Measurements from ENCODE around the gene PHRF1. TPM values are rescaled to one million over a fixed set of nuclear protein-coding genes. Genes with fewer than 3 reads are reported as not detected.
A peak's percentile ranks its signal among the peaks of the same experiment; 100 is the strongest.

The PHRF1 gene
- total and polyA plus RNA-seq, 9 of the 15 experiments (the other 6 are each of a cell fraction or from before 2014, with no cell fraction given) = 0.07 to 37.2 (median 7.7) TPM

DNA sequence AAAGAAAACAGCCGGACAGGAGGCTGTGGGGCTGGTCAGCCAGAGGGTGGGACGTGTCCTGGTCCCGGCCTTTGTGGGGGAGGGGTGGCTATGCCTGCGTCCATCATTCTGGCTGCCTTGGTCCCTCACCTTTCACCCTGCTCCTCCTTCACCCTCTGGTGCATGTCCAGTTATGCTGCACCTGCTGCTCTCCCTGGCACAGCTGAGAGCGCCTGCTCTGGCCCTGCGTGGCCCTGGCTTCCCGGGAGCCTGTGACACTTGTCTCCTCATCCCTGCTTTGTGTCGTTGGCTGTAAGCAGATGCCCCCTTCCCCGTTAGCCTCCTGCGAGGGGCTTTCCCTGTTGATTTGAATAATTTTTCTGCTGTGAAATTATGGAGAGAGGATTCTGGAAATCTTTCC is 16.6 kb downstream of the PHRF1 start (continued):
- no peak for TF ChIP-seq TAF1 (IDR thresholded peaks at IDR 0.05; ENCODE audit: control insufficient read depth, extremely low read depth, insufficient read depth, low read length, severe bottlenecking)
- no peak for TF ChIP-seq BCOR (IDR thresholded peaks at IDR 0.05)
- TF ChIP-seq GTF2E2 (tag; IDR thresholded peaks at IDR 0.05) = no peak
- no peak for TF ChIP-seq STAT6 (CRISPR knock-in tag; IDR thresholded peaks at IDR 0.05)
- TF ChIP-seq NFIX (CRISPR knock-in tag; IDR thresholded peaks at IDR 0.05; ENCODE audit: low read depth) = no peak

GRCh38 chr11:593347-593746 is 17.1 kb downstream of the PHRF1 start:
- peaks cover 0 to 24% of the 10 kb centered on the region in 2 experiments; a peak in 1 of 5 replicates for H3K4me1 ChIP-seq (replicated peaks in 1 of 2; ENCODE audit: control insufficient read depth in 2 of 2, insufficient read depth in 2 of 2, low read length in 2 of 2)
- ChIA-PET CTCF (ENCODE audit: low intra/inter-chr PET ratio) (no interaction called here), POLR2A (interaction anchor here (1.0 kb wide), 1 partner anchor 21 kb away, joined by 3 read pairs; no protein-coding TSS in a partner anchor)
- no peak overlapping the region for H3K9ac ChIP-seq (ENCODE audit: insufficient read depth in 1 of 2, low read depth in 2 of 2, low read length in 2 of 2)
- intact Hi-C loops (cut with micrococcal nuclease) = no loop called here
- no peak overlapping the region for H2AFZ ChIP-seq (ENCODE audit: low read depth, low read length)
- H3K27ac ChIP-seq (ENCODE audit: extremely low read depth, low read depth, low read length) = no peak overlapping the region
- no TSS peak for BruUV-seq (replicated peaks)
- H3K4me2 ChIP-seq (ENCODE audit: insufficient read depth, low read length) = no peak overlapping the region
- peaks cover 96% of the 10 kb centered on the region for H3K36me3 ChIP-seq (ENCODE audit: control insufficient read depth, insufficient read depth, low read length)
- 92% methylated on average over 14 of the region's 21 CpGs for WGBS (ENCODE audit: insufficient coverage, low coverage, missing lambda C conversion rate)
- H4K20me1 ChIP-seq (replicated peaks; ENCODE audit: control insufficient read depth, insufficient read depth, low read length) = no peaks in the 10 kb centered on the region; the same call in 1 of the 2 replicates
- H3K9me3 ChIP-seq (replicated peaks; ENCODE audit: control insufficient read depth, insufficient read depth, low read depth, low read length) = no peaks in the 10 kb centered on the region
- H3K27me3 ChIP-seq (ENCODE audit: control insufficient read depth in 2 of 2, insufficient read depth in 2 of 2, low read length in 2 of 2) = no peaks in the 10 kb centered on the region
- H3K4me3 ChIP-seq = no peak overlapping the region
- in situ Hi-C loops (cut with MboI) = no loop called here
- FAIRE-seq (no peak), ATAC-seq (no peak), DNase-seq (ENCODE audit: extremely low read depth in 1 of 4, low spot score in 3 of 4) (no peak)
- H3K9me1 ChIP-seq (ENCODE audit: control insufficient read depth, insufficient read depth, low read length) = no peaks in the 10 kb centered on the region
- peaks cover 12% of the 10 kb centered on the region for H3K79me2 ChIP-seq (ENCODE audit: control insufficient read depth, insufficient read depth, low read length)
- TF ChIP-seq MAX (CRISPR knock-in tag; IDR thresholded peaks at IDR 0.05) (no peak), FOXA3 (CRISPR knock-in tag; conservative IDR thresholded peaks at IDR 0.05 in 1 of 2, IDR thresholded peaks at IDR 0.05 in 1 of 2) (no peak), POLR2G (IDR thresholded peaks at IDR 0.05; ENCODE audit: low read depth, low read length) (peak; percentile 56; the same call in 1 of the 2 replicates), LEF1 (IDR thresholded peaks at IDR 0.05) (no peak), ZNF561 (CRISPR knock-in tag; conservative IDR thresholded peaks at IDR 0.05) (no peak), ZNF449 (CRISPR knock-in tag; IDR thresholded peaks at IDR 0.05) (no peak)

Data from K562 (cell line).